HG03354 (cell line): ENCODE data around the gene RAVER2.

Source experiments
- ATAC-seq: cut with Tn5 transposase; IDR thresholded peaks from one replicate; pipeline ENCODE4 v1.9.1; 2021; ENCODE audit warnings: mild to moderate bottlenecking; ENCODE audit not compliant: unreplicated experiment, poor library complexity, severe bottlenecking

The RAVER2 gene

GRCh38 chr1:64841330-64842065 lies 96.6 kb downstream of the RAVER2 start:
- no peak for ATAC-seq

GRCh38 chr1:64842224-64842623 lies 97.3 kb downstream of the RAVER2 start:
- no peak for ATAC-seq

GRCh38 chr1:64843675-64844074 lies 98.8 kb downstream of the RAVER2 start:
- ATAC-seq, result no peak

- ATAC-seq, result no peak
These were observed 99.3 kb downstream of the RAVER2 start for GRCh38 chr1:64844175-64844574.

- no peak for ATAC-seq
These were observed 99.7 kb downstream of the RAVER2 start for GRCh38 chr1:64844609-64845008.

- no peak for ATAC-seq
These were observed 101.1 kb downstream of the RAVER2 start for GRCh38 chr1:64845831-64846425.

GRCh38 chr1:64846573-64847430 lies 101.9 kb downstream of the RAVER2 start:
- ATAC-seq, result no peak

- no peak for ATAC-seq
These were observed 102.8 kb downstream of the RAVER2 start for GRCh38 chr1:64847666-64848065.

- no peak for ATAC-seq
These were observed 103.3 kb downstream of the RAVER2 start for GRCh38 chr1:64848136-64848535.

GRCh38 chr1:64848803-64849202 lies 103.9 kb downstream of the RAVER2 start:
- ATAC-seq, result no peak

- ATAC-seq, result no peak
These were observed 105.1 kb downstream of the RAVER2 start for GRCh38 chr1:64849942-64850341.

- ATAC-seq, result no peak
These were observed 106.0 kb downstream of the RAVER2 start for GRCh38 chr1:64850846-64851245.

GRCh38 chr1:64851664-64852063 lies 106.8 kb downstream of the RAVER2 start:
- ATAC-seq, result no peak

- ATAC-seq, result no peak
These were observed 109.8 kb downstream of the RAVER2 start for GRCh38 chr1:64854674-64855073.

- ATAC-seq, result no peak
These were observed 110.7 kb downstream of the RAVER2 start for GRCh38 chr1:64855557-64855956.

GRCh38 chr1:64856553-64856952 lies 111.7 kb downstream of the RAVER2 start:
- ATAC-seq, result no peak

GRCh38 chr1:64857347-64857746 lies 112.5 kb downstream of the RAVER2 start:
- ATAC-seq, result no peak

- ATAC-seq, result no peak
These were observed 116.7 kb downstream of the RAVER2 start for GRCh38 chr1:64861611-64862010.

- peak; percentile 100 for ATAC-seq
These were observed 119.4 kb downstream of the RAVER2 start for GRCh38 chr1:64864018-64864940.
